Measurements from ENCODE around the gene OLIG3.

Gene OLIG3

DNA sequence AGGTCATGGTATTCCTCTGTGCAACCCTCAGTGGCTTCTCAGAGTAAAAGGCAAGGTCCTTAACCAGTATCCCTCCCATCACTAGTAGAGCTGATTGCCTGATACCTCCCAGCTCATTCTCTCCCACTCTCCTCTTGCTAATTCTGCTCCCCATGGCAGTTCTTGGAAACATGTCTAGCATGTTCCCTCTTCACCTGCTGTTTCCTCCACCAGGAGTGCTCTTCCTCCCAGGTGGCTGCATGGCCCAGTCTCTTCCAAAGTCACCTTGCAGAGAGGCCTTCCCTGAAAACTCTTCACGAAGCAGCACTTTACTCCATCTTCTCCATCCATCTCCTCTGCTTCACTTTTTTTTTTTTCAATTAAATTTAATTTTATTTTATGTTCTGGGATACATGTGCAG is 36.2 kb upstream of the OLIG3 start:
- TF ChIP-seq, protein P1, sequence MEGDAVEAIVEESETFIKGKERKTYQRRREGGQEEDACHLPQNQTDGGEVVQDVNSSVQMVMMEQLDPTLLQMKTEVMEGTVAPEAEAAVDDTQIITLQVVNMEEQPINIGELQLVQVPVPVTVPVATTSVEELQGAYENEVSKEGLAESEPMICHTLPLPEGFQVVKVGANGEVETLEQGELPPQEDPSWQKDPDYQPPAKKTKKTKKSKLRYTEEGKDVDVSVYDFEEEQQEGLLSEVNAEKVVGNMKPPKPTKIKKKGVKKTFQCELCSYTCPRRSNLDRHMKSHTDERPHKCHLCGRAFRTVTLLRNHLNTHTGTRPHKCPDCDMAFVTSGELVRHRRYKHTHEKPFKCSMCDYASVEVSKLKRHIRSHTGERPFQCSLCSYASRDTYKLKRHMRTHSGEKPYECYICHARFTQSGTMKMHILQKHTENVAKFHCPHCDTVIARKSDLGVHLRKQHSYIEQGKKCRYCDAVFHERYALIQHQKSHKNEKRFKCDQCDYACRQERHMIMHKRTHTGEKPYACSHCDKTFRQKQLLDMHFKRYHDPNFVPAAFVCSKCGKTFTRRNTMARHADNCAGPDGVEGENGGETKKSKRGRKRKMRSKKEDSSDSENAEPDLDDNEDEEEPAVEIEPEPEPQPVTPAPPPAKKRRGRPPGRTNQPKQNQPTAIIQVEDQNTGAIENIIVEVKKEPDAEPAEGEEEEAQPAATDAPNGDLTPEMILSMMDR (IDR thresholded peaks at IDR 0.05; ENCODE audit: low read depth, low read length, missing control alignments) = no peak
- no peak overlapping the region for H3K4me3 ChIP-seq (ENCODE audit: low read depth, low read length)
- no peak for DNase-seq (ENCODE audit: low read depth)
- in situ Hi-C loops (cut with HindIII; ENCODE audit: low sequenced_read_pairs) = no loop called here

DNA sequence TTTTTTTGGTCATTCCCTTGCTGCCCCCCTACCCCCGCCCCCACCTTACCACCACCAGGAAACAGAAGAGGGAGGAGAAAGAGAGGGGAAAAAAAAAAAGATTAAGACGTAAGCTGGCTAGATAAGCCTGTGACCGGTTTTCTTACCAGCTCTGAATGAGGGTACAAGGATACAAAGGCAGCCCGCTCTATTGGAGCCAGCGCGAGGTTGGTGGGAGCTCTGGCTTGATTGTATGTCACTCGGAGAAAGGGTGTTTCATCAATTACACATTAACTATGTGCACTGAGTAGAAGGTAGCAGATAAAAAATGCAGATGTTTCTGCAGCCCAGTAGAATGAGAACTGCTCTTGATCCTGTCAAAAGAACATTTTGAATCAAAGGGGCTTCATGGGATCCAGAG is 28.6 kb upstream of the OLIG3 start:
- in situ Hi-C loops (cut with HindIII; ENCODE audit: low sequenced_read_pairs) = no loop called here
- TF ChIP-seq, protein P1 (IDR thresholded peaks at IDR 0.05; ENCODE audit: low read depth, low read length, missing control alignments) = no peak
- no peak for DNase-seq (ENCODE audit: low read depth)
- H3K4me3 ChIP-seq (ENCODE audit: low read depth, low read length) = no peak overlapping the region

DNA sequence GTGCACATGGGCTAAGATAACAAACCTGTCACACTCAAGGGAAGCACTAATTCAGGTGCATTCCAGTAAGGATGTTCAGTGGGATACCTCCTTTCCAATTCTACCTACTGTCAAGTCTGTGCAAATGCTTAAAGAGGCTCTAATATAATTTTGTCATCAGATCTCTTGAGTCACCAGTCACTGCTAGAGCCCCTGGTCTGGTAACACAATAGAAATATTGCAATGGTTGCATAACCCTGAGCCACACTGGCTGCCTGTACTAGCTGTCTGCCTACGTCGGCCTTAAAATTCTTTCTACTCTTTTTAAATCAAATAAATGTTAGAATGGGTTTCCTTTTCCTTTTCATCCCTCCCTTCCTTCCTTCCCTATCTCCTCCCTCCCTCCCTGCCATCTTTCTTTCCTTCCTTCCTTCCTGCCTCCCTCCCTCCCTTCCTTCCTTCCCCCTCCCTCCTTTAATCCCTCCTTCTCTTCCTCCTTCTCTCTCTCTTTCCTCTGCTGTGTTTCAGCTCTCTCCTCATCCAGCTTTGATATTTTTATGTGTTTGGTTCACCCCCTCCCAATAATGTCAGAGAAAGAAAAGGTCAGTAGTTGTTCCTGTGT is 28.1 kb upstream of the OLIG3 start:
- DNase-seq (ENCODE audit: low read depth) = no peak
- TF ChIP-seq, protein P1 (IDR thresholded peaks at IDR 0.05; ENCODE audit: low read depth, low read length, missing control alignments) = no peak
- in situ Hi-C loops (cut with HindIII; ENCODE audit: low sequenced_read_pairs) = no loop called here
- no peak overlapping the region for H3K4me3 ChIP-seq (ENCODE audit: low read depth, low read length)

DNA sequence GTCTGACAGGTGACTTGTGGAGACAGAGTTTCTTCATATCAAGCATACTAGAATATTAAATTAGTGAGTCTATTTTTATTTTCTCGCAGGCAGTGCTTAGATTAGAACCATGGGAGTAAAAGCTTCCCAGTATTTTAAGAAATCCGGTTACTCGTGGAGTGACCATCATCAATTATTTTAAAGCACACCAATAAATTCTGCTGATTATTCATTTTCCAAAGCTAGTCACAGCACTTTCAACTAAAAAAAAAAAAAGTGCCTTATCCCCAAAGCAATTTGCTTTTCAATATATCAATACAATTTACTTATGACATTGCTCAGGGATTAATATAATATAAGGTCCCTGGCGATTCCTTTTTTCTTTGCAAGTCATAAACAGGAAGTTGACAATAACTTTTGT is 26.3 kb upstream of the OLIG3 start:
- in situ Hi-C loops (cut with HindIII; ENCODE audit: low sequenced_read_pairs) = no loop called here
- TF ChIP-seq, protein P1 (IDR thresholded peaks at IDR 0.05; ENCODE audit: low read depth, low read length, missing control alignments) = no peak
- no peak for DNase-seq (ENCODE audit: low read depth)
- no peak overlapping the region for H3K4me3 ChIP-seq (ENCODE audit: low read depth, low read length)

DNA sequence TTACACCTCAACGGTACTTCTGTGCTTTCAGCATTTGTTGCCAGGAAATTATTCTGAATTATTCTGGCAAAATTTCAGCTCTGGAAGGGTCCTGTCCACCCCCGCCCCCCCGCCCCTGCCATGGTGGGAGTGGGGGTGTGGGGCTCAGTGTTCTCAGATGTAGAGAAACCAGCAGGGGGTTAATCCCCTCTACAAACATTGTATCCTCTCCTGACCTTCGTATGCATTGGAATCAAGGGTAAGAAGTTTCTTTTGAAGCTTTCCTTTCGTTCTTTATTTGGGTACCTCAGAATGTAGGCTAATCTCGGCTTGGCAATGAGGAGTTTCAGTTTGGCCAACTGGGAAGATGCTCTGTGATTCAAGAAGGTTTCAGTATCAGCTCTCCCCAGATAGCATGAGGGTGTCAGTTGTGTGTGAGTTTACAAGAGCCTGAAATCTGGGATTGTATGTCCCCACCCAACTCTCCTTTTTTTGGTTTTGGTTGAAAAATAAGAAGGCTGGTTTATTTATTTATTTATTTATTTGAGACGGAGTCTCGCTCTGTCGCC is 25.5 kb upstream of the OLIG3 start:
- in situ Hi-C loops (cut with HindIII; ENCODE audit: low sequenced_read_pairs) = no loop called here
- TF ChIP-seq, protein P1 (IDR thresholded peaks at IDR 0.05; ENCODE audit: low read depth, low read length, missing control alignments) = no peak
- DNase-seq (ENCODE audit: low read depth) = no peak
- no peak overlapping the region for H3K4me3 ChIP-seq (ENCODE audit: low read depth, low read length)

DNA sequence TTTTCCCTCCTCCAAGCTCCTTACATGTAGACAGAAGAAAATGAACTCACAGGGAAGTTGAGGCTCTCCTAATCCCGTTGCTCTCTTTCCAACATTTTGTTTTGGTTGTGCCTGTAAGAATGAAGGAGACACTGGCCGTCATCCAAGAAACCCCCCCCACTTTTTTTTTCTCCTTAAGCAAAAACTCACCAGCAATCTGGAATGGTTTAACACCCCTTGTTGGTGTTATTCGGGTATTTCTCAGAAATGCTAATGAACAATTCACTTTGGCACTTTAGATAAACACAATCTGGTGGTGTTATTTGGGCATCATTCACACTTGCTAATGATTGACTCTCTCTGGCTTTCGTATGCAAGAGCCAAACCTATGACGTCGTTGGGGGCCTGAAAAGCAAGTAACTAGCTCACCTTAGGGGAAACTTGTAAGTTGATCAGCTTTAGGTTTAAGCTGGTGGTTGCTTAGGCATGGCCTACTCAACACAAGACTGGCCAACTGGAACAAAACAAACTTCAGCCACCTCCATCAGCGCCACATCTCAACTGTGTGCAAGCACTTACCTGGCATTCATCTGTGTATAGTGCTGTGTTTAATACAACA is 24.3 kb upstream of the OLIG3 start:
- TF ChIP-seq, protein P1 (IDR thresholded peaks at IDR 0.05; ENCODE audit: low read depth, low read length, missing control alignments) = no peak
- no peak for DNase-seq (ENCODE audit: low read depth)
- in situ Hi-C loops (cut with HindIII; ENCODE audit: low sequenced_read_pairs) = no loop called here
- no peak overlapping the region for H3K4me3 ChIP-seq (ENCODE audit: low read depth, low read length)

Data from astrocyte of the cerebellum (primary cell).